ENCODE measurements around the gene SMARCD1.

The SMARCD1 gene

GRCh38 chr12:50103351-50103750, 18.2 kb downstream of the SMARCD1 start:
- Histone ChIP-seq H3K9me3 (ENCODE audit: control insufficient read depth, low read length) (no peaks in the 10 kb centered on the region), H3K27me3 (ENCODE audit: control insufficient read depth, insufficient read depth, low read length) (no peaks in the 10 kb centered on the region), H3K4me1 (ENCODE audit: control insufficient read depth, insufficient read depth, low read length) (peaks cover 19% of the 10 kb centered on the region), H3K4me3 (ENCODE audit: low read length) (no peak overlapping the region), H3K9ac (ENCODE audit: low read length) (peak overlapping the region; percentile 33), H3K36me3 (ENCODE audit: control insufficient read depth, insufficient read depth, low read length) (no peaks in the 10 kb centered on the region)

GRCh38 chr12:50103767-50104321, 18.7 kb downstream of the SMARCD1 start, which contains the start of gene GPD1:
Gene GPD1 (plus strand): TSS chr12:50104008. CDS start chr12:50104051, 43 bp downstream.
- peak within 1 kb of the TSS; percentile 6 for H3K4me3 ChIP-seq (ENCODE audit: low read length)
- no peaks in the 10 kb centered on the region for H3K36me3 ChIP-seq (ENCODE audit: control insufficient read depth, insufficient read depth, low read length)
- peaks cover 24% of the 10 kb centered on the region for H3K4me1 ChIP-seq (ENCODE audit: control insufficient read depth, insufficient read depth, low read length)

GRCh38 chr12:50104417-50105366, 19.6 kb downstream of the SMARCD1 start:
- Histone ChIP-seq H3K4me1 (ENCODE audit: control insufficient read depth, insufficient read depth, low read length) (peaks cover 32% of the 10 kb centered on the region), H3K9ac (ENCODE audit: low read length) (peak overlapping the region; percentile 13), H3K4me3 (ENCODE audit: low read length) (peak overlapping the region; percentile 6)

More at GRCh38 chr12:50103767-50104321, 18.7 kb downstream of the SMARCD1 start, which contains the start of gene GPD1:
- no peaks in the 10 kb centered on the region for H3K9me3 ChIP-seq (ENCODE audit: control insufficient read depth, low read length)
- no peaks in the 10 kb centered on the region for H3K27me3 ChIP-seq (ENCODE audit: control insufficient read depth, insufficient read depth, low read length)
- peak within 1 kb of the TSS; percentile 33 for H3K9ac ChIP-seq (ENCODE audit: low read length)

DNA sequence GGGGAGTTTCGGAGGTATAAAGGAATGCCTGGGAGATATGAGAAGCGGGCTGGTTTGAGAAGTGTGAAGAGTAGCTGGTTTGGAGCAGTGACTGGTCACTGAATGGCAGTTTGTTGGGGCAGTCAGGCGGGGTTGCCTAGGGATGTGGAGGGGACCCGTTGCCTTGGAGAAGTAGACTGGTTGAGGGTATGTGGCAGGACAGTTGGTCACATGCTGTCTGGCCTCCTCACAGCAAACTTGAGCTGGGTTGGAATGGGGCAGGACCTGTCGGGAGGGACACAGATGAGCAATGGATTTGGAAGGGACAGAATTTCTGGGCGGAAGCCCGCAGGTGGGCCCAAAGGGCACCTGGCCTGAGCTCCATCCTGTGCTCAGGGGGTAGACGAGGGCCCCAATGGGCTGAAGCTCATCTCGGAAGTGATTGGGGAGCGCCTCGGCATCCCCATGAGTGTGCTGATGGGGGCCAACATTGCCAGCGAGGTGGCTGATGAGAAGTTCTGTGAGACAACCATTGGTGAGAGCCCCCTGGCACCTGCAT, 20.8 kb downstream of the SMARCD1 start:
- Histone ChIP-seq H3K27me3 (ENCODE audit: control insufficient read depth, insufficient read depth, low read length) (no peaks in the 10 kb centered on the region), H3K36me3 (ENCODE audit: control insufficient read depth, insufficient read depth, low read length) (no peaks in the 10 kb centered on the region), H3K9ac (ENCODE audit: low read length) (no peak overlapping the region), H3K4me3 (ENCODE audit: low read length) (no peak overlapping the region), H3K9me3 (ENCODE audit: control insufficient read depth, low read length) (no peaks in the 10 kb centered on the region), H3K4me1 (ENCODE audit: control insufficient read depth, insufficient read depth, low read length) (peaks cover 45% of the 10 kb centered on the region)

More at GRCh38 chr12:50104417-50105366, 19.6 kb downstream of the SMARCD1 start:
- Histone ChIP-seq H3K9me3 (ENCODE audit: control insufficient read depth, low read length) (no peaks in the 10 kb centered on the region), H3K27me3 (ENCODE audit: control insufficient read depth, insufficient read depth, low read length) (no peaks in the 10 kb centered on the region), H3K36me3 (ENCODE audit: control insufficient read depth, insufficient read depth, low read length) (no peaks in the 10 kb centered on the region)

GRCh38 chr12:50106907-50107306, 21.8 kb downstream of the SMARCD1 start:
- H3K4me1 ChIP-seq (ENCODE audit: control insufficient read depth, insufficient read depth, low read length): peaks cover 50% of the 10 kb centered on the region
- no peak overlapping the region for H3K9ac ChIP-seq (ENCODE audit: low read length)
- no peaks in the 10 kb centered on the region for H3K27me3 ChIP-seq (ENCODE audit: control insufficient read depth, insufficient read depth, low read length)
- no peak overlapping the region for H3K4me3 ChIP-seq (ENCODE audit: low read length)
- no peaks in the 10 kb centered on the region for H3K36me3 ChIP-seq (ENCODE audit: control insufficient read depth, insufficient read depth, low read length)
- no peaks in the 10 kb centered on the region for H3K9me3 ChIP-seq (ENCODE audit: control insufficient read depth, low read length)

DNA sequence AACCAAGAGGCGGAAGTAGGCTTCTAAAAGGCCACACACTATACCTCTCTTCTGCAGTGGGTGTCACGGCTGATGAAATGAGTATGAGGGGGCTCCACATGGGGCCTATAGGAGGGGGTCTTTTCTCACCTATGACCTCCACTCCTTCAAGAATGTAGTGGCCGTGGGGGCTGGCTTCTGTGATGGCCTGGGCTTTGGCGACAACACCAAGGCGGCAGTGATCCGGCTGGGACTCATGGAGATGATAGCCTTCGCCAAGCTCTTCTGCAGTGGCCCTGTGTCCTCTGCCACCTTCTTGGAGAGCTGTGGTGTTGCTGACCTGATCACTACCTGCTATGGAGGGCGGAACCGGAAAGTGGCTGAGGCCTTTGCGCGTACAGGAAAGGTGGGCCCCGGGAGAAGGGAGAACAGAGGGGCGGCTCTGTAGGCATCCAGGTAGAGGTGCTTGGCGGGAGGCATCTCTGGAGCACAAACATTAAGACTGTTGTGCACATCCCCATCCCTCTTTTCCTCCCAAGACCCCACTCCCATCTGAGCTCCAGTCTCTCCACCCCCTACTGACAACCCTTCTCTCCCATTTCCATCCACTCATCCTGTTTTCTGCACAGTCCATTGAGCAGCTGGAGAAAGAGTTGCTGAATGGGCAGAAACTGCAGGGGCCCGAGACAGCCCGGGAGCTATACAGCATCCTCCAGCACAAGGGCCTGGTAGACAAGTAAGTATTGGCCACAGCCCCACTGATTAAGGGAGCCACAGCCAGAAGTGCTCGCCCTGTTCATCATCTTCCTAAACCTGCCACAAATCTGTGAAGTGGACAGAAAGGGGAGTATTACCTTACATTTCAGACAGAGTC, 22.5 kb downstream of the SMARCD1 start:
- Histone ChIP-seq H3K4me3 (ENCODE audit: low read length) (no peak overlapping the region), H3K9ac (ENCODE audit: low read length) (no peak overlapping the region), H3K27me3 (ENCODE audit: control insufficient read depth, insufficient read depth, low read length) (no peaks in the 10 kb centered on the region), H3K9me3 (ENCODE audit: control insufficient read depth, low read length) (no peaks in the 10 kb centered on the region), H3K4me1 (ENCODE audit: control insufficient read depth, insufficient read depth, low read length) (peaks cover 50% of the 10 kb centered on the region), H3K36me3 (ENCODE audit: control insufficient read depth, insufficient read depth, low read length) (no peaks in the 10 kb centered on the region)

GRCh38 chr12:50109319-50109718, 24.2 kb downstream of the SMARCD1 start:
- Histone ChIP-seq H3K9me3 (ENCODE audit: control insufficient read depth, low read length) (no peaks in the 10 kb centered on the region), H3K36me3 (ENCODE audit: control insufficient read depth, insufficient read depth, low read length) (no peaks in the 10 kb centered on the region), H3K4me1 (ENCODE audit: control insufficient read depth, insufficient read depth, low read length) (peaks cover 38% of the 10 kb centered on the region), H3K4me3 (ENCODE audit: low read length) (no peak overlapping the region), H3K27me3 (ENCODE audit: control insufficient read depth, insufficient read depth, low read length) (no peaks in the 10 kb centered on the region), H3K9ac (ENCODE audit: low read length) (peak overlapping the region; percentile 76)

GRCh38 chr12:50110127-50110761, 25.1 kb downstream of the SMARCD1 start:
- Histone ChIP-seq H3K4me1 (ENCODE audit: control insufficient read depth, insufficient read depth, low read length) (peaks cover 34% of the 10 kb centered on the region), H3K9me3 (ENCODE audit: control insufficient read depth, low read length) (no peaks in the 10 kb centered on the region), H3K27me3 (ENCODE audit: control insufficient read depth, insufficient read depth, low read length) (no peaks in the 10 kb centered on the region), H3K9ac (ENCODE audit: low read length) (peak overlapping the region; percentile 76), H3K36me3 (ENCODE audit: control insufficient read depth, insufficient read depth, low read length) (no peaks in the 10 kb centered on the region), H3K4me3 (ENCODE audit: low read length) (no peak overlapping the region)

DNA sequence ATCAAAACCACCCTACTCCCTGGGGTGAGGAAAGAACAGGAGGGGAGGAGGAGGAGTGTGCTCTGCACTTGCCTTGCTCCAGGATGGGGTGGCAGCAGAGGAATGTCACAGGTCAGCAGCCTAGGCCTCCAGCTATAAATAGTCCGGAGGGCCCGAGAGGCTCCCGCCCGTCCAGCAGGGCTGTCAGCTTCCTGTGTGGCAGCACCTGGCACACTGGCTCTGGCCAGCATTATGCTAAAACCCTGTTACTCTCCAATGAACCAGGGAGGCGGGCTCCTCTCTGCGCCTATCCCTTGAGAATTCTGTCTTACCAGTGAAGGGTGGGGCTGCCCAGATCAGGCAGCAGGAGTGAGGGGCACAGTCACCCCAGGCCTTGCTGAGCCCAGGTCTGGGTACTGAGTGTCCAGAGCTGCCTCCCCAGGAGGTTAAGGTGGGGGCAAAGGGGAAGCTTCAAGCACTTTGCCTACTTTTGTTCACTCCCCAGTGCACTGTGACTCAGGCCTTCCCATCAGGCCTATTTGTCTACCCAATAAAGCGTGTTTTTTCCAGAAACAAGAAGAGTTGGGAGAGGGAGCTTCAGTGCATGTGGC, 25.7 kb downstream of the SMARCD1 start:
- Histone ChIP-seq H3K27me3 (ENCODE audit: control insufficient read depth, insufficient read depth, low read length) (no peaks in the 10 kb centered on the region), H3K4me3 (ENCODE audit: low read length) (no peak overlapping the region), H3K9ac (ENCODE audit: low read length) (peak overlapping the region; percentile 76)

GRCh38 chr12:50111395-50111692, 26.2 kb downstream of the SMARCD1 start:
- Histone ChIP-seq H3K36me3 (ENCODE audit: control insufficient read depth, insufficient read depth, low read length) (no peaks in the 10 kb centered on the region), H3K4me1 (ENCODE audit: control insufficient read depth, insufficient read depth, low read length) (peaks cover 34% of the 10 kb centered on the region), H3K9me3 (ENCODE audit: control insufficient read depth, low read length) (no peaks in the 10 kb centered on the region), H3K27me3 (ENCODE audit: control insufficient read depth, insufficient read depth, low read length) (no peaks in the 10 kb centered on the region), H3K4me3 (ENCODE audit: low read length) (no peak overlapping the region), H3K9ac (ENCODE audit: low read length) (peak overlapping the region; percentile 76)

More for the DNA sequence above, 25.7 kb downstream of the SMARCD1 start:
- peaks cover 34% of the 10 kb centered on the region for H3K4me1 ChIP-seq (ENCODE audit: control insufficient read depth, insufficient read depth, low read length)
- H3K9me3 ChIP-seq (ENCODE audit: control insufficient read depth, low read length): no peaks in the 10 kb centered on the region
- no peaks in the 10 kb centered on the region for H3K36me3 ChIP-seq (ENCODE audit: control insufficient read depth, insufficient read depth, low read length)

Data from mucosa of stomach (tissue), 1 donor.